ENCODE measurements around the gene RAC2.
"Not testable (repeated sequence)": the region's sequence is repeated elsewhere in the genome, so short reads cannot be mapped to it uniquely, and the experiment has no call there.

RAC2 gene

DNA sequence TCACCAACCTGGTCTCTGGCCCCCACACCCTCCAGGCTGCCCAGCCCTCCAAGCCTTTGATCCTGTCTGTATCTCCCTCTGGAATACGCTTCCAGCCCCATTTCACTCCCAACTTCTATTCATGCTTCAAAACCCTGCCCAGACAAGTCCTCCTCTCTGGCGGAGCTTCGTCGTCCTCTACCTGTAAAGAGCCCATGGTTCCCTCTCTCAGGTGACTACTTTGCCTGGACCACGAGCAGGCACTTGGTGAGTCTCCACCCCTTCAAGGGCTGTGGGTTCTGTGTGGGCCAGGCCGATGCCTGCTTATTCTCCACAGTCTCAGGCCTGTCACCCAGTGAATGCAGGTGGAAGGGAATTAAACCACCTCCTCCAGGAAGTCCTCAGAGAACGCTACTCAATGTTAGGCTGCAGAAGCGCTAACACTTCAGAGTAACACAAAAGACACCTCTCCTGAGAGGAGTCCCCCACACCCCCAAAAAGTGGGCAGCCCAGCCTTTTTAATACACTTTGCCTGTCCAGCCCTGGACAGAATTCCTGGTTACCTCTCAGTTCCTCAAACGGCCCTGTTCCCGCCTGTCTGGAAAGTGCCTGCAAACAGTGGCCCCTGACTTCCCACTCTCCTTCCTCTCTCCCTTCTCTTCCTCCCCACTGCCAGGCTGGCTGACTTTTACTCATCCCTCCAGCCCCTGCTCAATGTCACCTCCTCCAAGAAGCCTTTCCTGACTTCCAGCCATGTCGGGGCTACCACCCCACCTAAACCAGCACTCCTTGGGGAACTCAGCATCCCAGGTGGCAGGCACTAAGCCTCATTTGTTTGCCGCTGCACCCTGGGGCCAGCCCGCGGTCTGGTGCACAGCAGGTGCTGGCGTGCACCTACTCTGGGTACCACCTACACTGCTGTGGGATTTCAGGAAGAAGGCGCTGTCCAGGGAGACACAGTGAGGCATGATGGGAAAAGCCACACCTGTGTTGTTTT lies 9.0 kb downstream of the RAC2 start:
- DNase-seq (ENCODE audit: low spot score): no peak

DNA sequence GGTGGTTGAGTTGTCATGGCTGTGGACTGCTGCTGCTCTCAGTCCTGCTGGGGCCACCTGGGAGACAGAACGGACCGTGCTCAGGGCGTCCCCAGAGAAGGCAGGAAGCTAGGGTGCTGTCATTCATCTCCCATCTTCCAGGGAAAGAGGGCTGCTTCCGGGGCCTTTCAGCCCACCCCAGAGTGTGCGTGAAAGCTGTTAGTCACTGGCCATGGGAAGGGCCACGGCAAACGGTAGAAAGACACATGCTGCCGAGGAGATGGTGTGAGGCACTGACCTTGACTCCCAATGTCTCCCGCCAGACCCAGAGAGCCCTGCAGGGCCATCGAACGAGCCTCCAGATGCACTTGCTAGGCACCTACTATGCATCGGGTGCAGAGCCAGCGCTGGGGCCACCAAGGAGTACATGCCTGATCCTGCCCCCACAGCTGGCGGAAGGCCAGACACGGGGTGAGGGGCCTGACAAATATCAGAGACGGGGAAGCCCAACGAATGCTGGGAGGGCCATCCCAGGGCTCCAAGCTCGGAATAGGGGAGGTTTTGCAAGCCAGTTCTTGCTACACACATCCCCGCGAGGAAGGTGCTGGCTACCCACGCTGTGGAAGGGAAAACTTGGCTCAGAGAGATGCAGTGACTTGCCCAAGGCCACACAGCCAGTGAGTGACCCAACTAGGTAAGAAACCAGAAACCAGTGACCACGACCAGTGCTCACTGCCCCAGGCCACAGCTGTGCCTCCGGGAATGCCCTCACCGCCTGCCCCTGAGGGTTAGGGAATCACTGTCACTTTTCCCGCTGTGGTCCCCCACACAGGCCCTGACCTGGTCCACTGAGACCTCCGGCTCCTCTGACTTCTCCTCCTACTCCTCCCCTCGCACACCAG lies 10.1 kb downstream of the RAC2 start:
- DNase-seq (ENCODE audit: low spot score): no peak

DNA sequence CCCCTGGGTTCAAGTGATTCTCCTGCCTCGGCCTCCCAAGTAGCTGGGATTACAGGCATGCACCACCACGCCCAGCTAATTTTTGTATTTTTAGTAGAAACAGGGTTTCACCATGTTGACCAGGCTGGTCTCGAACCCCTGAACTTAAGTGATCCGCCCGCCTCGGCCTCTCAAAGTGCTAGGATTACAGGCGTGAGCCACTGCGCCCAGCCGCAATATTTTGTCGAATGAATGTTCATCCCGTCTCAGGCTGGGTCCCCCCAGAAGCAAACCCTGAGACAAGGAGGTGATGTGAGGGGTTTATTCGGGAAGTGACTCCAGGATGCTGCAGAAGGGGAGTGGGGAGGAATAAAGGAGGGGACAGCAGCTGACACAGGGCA lies 10.7 kb downstream of the RAC2 start:
- not testable (repeated sequence) for DNase-seq (ENCODE audit: low spot score)

DNA sequence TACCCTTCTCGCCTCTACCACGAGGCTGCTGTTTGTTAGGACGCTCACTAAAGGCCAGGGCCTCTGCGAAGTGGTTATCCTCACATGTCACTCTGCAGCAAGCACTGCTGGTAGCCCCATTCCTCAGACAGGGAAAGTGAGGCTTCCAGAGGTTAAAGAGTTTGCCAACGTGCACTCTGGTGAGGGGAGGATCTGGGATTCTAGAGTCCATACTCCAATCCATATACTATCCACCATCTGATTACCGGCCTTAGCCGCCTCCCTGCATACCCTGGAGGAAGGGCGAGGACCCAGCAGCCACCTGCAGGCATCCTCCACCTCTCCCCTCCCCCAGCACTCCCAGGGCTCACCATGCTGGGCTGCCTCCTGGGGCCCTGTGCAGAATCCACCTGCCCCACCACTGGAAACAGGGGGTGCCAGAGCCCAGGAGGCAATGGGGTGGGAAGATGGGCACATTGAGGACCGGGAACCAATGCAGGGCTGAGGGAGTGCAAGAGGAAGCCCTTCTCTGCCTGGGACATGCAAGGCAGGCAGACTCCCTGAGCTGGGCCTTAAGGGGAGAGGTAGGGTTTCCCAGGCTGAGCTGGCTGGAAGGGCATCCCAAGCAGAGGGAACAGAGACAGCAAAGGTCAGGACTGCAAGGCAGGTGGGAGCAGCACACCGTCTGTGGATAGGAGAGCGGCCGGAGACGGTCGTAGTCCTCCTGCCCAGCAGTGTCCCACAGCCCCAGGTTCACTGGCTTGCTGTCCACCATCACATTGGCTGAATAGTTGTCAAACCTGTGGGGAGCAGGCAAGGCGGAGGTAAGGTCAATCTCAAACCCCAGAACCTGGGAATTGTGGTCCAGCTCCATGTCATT lies 11.7 kb downstream of the RAC2 start:
- DNase-seq (ENCODE audit: low spot score): no peak

DNA sequence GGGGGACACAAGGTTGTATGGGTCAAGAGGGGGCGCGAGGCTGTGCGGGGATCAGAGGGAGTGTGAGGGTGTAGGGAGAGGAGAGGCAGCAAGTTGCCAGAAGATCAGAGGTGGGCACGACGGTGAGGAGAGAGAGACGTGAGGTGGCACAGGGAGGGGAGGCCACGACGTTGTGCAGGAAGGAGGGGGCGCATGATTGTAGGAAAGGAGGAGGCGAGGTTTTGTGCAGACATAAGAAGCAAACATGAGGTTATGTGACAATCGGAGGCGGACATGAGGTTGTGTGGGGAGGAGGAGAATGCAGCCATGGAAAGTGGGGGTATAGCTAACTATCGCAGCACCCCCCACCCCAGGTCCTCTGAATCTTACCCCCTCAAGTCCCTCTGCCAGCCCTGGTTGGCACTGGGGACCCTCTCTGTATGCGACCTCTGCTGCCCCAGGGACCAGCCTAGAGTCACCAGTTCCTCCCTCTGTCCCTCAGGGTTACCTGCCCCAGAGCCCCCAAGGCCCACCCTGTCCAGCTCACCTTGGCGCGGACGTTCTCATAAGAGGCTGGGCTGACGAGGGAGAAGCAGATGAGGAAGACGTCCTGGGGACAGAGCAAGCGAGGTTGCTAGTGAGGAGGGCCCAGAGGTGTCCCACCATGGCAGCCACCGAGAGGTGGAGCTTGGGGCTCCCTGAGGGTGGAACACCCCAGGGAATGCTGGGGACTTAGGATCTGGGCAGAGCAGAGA lies 12.5 kb downstream of the RAC2 start:
- DNase-seq (ENCODE audit: low spot score): no peak

DNA sequence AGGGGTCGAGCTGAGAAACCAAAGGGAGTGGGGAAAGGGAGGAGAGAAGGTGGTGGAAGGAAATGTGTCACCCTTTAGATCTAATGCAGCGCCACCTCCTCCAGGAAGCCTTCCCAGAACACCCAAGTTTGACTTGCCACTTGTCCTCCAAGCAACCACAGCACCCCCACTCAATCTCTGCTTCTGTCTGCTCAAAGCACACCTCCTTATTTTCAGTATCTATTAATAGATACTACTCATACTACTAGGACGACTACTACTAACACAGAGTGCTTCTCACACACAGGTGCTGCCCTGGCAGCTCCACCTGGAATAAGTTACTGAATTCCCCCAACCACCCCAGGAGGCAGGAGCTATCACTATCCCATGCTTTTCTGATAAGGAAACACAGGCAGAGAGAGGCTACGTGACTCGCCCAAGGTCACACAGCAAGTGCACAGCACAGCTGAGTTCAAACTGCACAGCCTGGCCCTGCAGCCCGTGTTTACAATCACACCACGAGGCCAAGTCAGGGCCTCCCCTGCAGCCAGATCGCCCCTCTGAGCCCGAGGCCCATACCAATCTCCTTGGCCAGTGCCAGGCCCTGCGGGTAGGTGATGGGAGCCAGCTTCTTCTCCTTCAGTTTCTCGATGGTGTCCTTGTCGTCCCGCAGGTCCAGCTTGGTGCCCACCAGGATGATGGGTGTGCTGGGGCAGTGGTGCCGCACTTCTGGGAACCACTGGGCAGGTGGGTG lies 13.2 kb downstream of the RAC2 start:
- DNase-seq (ENCODE audit: low spot score): no peak

DNA sequence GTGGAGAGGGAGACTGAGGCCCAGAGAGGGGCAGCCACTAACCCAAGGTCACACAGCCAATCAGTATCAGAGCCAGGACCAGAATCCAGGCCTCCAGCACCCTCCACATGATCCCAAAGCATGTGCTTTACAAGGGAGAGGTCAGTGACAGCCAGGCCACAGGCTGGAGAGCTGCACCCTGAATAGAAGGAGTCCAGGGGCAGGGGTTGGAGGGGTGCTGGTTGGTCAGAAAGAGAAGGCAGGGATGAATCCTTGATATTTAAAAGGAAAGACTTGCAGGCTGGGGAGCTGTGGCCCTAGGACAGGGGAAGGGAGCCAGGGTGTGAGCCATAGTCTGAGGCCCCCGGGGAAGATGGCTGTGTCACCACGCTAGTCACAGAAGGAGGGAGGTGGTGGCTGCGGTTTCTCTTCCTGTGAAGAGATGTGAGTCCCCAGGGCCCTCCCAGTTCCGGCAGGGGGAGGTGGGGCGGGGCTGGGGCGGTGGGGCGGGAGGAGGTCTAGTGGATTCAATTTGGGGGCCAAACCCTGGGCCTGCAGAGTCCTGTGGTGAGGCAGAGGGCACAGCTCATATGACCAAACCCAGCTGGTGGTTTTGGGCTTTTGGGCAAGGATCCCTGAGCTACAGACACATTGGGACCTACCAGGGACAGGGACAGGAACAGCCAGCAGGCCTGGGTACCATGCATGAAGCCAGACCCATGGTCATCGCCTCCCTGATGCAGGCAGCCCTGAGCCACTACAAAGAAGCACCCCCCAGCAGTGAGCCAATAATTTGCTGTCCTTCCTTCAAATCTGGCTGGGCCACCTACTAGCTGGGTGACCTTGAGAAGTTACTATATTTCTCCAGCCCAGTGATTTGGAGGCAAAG lies 14.0 kb downstream of the RAC2 start:
- peak; percentile 83 for DNase-seq (ENCODE audit: low spot score)

DNA sequence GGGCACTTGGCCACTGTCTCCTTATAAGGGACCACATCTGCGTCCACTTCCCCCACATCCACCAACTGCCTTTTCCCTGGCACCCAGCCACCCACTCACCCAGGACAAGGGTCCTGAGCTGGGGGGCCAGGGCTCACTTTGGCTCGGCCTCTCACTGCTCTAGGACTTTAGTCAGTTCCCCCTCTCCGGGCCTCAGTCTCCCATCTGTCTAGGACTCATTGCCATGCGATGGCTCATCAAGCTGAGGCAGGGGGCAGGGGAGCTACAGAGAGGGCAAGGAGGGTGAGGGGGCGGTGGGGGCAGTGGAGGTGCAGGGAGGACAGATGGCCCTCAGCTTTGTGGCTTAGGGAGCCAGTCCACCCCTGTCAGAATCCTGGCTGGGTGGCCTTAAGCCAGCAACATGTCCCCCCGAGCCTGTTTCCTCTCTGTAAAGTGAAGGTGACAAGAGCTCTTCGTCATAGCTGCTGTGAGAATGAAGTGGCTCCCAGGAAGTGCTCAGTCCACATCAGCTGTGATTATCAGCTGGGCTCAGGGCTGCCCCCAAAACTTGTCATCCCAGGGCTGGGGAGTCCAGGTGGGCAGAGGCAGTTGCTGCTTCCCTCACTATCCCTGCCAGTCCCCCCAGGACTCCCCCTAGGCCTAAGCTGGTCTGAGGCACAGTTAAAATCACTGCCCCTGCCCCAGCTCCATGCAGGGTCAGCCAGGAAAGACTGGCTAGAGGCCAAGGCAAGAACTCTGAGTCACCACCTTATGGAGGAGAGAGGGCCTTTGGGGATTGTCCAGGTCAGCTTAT lies 14.9 kb downstream of the RAC2 start:
- peak; percentile 82 for DNase-seq (ENCODE audit: low spot score)

DNA sequence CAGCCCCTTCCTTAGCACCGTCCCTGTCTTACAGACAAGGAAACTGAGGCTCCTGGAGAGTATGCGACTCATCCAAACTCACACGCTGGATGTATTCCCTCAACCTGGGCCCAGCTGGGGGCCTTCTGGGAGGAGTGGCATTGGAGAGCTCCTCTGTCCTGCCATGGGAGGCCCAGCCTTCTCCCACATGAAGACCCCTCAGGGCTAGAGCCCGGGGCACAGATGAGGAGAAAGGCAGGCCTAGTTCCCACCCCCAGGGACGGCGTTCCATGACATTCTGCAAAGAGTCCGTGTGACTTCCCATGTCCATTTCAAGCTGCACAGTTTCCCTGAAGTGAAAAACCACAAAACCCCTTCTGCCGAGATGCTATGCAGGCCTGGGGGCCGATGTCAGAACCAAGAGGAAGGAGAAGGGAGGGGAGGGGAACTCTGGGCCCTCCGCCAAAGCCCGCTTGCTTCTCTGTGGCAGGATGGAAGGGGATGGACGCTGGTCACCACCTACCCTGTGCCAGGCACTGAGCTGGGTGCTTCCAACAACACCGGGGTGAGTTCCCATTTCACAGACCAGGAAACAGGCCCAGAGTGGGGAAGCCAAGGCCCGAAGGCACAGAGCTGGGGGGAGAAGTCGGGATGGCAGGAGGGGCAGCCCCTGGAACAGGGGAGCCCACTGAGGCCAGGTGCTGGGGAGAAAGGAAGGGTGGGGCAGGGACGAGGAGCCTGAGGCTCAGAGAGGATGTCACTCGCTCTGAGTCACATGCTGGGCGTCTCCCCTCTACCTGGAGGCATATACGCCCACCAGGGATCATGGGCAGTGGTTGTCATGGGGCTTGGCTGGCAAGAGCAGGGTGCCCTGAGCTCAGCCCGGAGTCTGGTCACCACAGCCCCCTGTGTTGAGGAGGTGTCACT lies 15.7 kb downstream of the RAC2 start:
- DNase-seq (ENCODE audit: low spot score): no peak

DNA sequence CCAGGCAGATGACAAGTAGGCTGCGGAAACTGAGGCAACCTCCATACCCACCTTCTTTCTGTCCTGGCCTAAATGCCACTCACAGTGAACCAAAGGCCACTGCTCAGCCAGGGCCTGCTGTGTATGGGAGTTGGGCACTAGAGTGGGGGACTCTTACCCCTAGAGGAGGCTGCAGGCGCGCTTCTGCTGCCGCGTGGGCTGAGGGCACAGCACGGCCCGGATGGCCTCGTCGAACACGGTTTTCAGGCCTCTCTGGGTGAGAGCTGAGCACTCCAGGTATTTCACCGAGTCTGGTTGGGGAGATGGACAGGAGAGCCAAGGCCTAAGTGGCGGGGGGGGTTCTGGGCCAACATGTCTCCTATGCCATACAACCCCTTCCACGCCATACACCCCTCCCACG lies 17.6 kb downstream of the RAC2 start:
- no peak for DNase-seq (ENCODE audit: low spot score)

DNA sequence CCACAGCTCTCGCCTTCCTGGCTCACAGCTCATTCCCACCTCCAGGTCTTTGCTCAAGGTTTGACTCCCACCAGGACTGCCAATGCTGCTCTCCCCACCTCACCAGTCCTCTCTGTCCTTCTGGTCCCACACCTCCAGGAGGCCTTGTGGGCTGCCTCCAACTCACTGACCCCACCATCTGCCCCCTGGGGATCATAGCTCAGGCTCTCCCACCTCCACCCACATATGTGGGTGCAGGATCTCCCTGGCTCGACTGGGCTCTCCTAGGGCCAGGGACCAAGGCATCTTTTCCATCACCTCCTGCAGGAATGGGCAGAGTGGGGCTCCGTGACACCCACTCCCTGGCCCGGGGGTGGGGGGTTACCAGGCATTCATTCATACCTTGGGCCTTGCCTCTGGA lies 18.0 kb downstream of the RAC2 start:
- no peak for DNase-seq (ENCODE audit: low spot score)

DNA sequence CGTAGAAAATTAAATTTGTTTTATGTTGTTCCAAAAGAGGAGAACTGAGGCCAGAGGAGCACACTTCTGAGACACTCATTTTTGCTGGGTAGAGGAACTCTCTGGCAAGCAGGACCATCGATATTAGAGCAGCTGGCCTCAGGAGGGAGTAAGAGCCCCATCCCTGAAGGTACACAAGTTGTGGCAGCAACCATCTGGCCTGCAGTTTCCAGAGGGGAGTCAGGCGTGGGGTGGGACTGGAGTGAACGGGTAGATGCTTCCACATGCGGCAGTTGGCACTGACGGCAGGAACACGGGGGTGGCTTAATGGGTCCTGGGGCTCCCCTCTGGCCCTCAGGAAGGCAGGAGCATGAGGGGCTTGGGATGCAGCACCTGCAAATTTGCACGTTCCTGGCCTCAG lies 18.6 kb downstream of the RAC2 start:
- DNase-seq (ENCODE audit: low spot score): no peak

DNA sequence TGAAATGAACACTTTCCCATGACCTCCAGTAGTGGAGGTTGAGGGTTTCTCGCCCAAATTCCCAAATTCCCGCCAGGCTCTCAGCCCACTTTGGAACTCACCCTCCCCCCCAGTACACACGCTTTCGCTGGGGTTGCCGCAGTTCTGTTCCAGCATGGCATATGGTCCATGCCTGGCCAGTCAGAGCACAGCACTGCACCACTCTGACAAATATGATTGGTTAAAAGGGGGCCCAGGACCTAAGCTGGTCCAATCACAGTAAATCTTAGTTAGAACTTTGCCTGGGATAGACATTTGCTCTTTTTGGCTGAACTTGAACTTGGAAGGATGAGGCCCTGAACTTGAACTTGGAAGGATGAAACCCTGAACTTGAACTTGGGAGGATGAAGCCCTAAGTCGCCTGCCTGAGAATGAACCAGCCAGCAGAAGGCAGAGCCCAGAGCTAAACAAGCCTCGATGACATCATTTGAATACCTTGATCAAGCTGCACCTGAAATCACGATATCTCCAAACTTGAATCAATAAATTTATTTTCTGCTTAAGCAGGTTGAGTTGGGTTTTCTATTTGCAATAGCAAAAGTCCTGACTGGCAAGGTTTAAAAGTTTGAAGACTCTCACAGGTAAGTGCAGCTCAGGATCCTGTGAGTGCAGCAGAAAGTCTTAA lies 19.2 kb downstream of the RAC2 start:
- DNase-seq (ENCODE audit: low spot score): no peak

DNA sequence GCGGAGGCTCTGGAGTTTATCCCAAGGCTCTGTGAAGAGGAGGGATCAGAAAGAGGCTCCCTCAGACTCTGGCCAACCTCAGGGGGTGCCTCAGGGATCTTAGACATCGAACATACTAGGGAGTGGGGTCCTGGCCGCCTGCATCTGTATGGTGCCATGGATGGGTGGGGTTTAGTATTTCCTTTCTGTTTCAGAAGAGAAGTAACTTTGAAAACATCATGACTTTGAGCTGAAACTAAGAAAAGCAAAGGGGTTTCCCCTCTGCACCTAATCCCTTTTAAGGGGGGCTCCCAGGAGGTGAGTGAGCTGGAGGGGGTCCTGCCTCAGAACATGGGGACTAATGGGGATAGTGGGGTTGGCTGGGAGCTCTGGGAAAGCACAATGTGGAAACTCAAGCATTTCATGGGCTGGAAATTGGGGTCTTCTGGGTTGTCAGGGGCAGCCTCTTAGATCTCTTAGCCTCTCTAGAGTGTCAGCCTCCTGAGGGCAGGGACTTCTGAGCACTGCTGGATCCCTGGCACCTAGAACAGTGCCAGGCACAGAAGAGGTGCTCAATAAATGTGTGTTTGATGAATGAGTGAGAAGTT lies 20.0 kb downstream of the RAC2 start:
- DNase-seq (ENCODE audit: low spot score): no peak

DNA sequence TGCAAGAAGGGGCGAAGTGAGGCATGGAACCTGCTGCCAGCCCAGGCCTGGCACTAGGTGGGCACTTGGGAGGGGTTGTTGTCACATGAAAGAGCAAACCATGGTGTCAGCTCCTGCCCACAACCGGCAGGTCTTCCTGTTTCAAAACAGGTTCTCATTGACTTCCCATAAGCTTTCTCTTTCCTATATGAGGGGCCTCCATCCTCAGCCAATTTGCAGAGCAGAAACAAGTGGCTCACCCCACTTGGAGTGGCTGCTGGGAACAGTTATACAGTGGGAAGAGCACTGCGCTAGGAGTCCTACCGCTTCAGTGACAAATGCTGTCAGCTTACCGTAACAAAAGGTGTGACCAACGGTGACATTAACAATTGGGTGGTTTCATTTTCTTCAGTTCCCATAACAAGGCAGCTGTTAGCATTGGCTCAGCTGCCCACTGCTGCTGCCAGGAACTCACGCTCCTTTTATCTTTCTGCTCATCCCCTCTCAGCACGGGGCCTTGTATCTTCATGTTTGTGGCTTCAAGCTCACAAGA lies 21.6 kb downstream of the RAC2 start:
- no peak for DNase-seq (ENCODE audit: low spot score)

All from AG08395 (cell line).